Endothelial cell of umbilical vein (primary cell): ENCODE results near the gene AATF. TPM values are rescaled to one million over a fixed set of nuclear protein-coding genes. Genes with fewer than 3 reads are reported as not detected.

Experiments used
- BruUV-seq: library from RNA; stranded (reverse); fragments of 400-500 nt; replicated peaks from 2 replicates; lab custom pipeline; 2021; lab: Mats Ljungman, UMichigan
- CTCF ChIA-PET: fragments of 300-600, 350-600 bp; sonication (Branson Sonifier 250); formaldehyde crosslinking; loops from one replicate; lab custom pipeline; 2021; ENCODE audit warnings: antibody characterized with exemption, inconsistent platforms; lab: Charles Lee
- POLR2A ChIA-PET: fragments of 300-600, 350-600 bp; sonication (Branson Sonifier 250); formaldehyde crosslinking; loops from one replicate; lab custom pipeline; 2021; ENCODE audit warnings: antibody characterized with exemption, inconsistent platforms; lab: Charles Lee
- DNase-seq: peaks from one replicate; pipeline ENCODE4 v3.0.0-alpha.2; 2011; ENCODE audit warnings: low read depth, low spot score
- FAIRE-seq: peaks from 2 replicates; lab custom pipeline; 2011; peaks lifted over from hg19 to GRCh38; lab: Jason Lieb, UNC
- H2AFZ ChIP-seq: 2 replicates; pipeline ENCODE4 v1.6.0; 2012; ENCODE audit warnings: low read depth, low read length, control low read depth, inconsistent platforms
- H3K27ac ChIP-seq: 2 replicates; pipeline ENCODE4 v1.5.1; 2011; ENCODE audit warnings: low read depth, mild to moderate bottlenecking, control low read depth, low read length, moderate library complexity; ENCODE audit not compliant: insufficient read depth
- H3K27me3 ChIP-seq, 2 experiments: 2 replicates each; pipeline versions ENCODE4 v1.6.0 to v1.6.1; 2011; ENCODE audit warnings: low read length in 2 of 2, mixed read lengths in 1 of 2; ENCODE audit not compliant: control insufficient read depth in 2 of 2, insufficient read depth in 2 of 2
- H3K36me3 ChIP-seq, 2 experiments: 2 replicates in 1 of 2; 3 replicates in 1 of 2; pipeline ENCODE4 v1.5.1; 2011; ENCODE audit warnings: low read length in 2 of 2, mild to moderate bottlenecking in 1 of 2, moderate library complexity in 1 of 2; ENCODE audit not compliant: control insufficient read depth in 2 of 2, insufficient read depth in 2 of 2; ENCODE audit errors: extremely low read depth in 1 of 2
- H3K4me1 ChIP-seq: 3 replicates; pipeline ENCODE4 v1.5.1; 2011; ENCODE audit warnings: mild to moderate bottlenecking, low read length; ENCODE audit not compliant: control insufficient read depth, insufficient read depth; ENCODE audit errors: extremely low read depth
- H3K4me2 ChIP-seq: 2 replicates; pipeline ENCODE4 v1.6.1; 2011; ENCODE audit warnings: low read length, control low read depth, mixed read lengths; ENCODE audit not compliant: insufficient read depth
- H3K4me3 ChIP-seq, 3 experiments: fragments of 200-600 bp in 1 of 3; sonication (generic), shearing (Covaris generic) in 1 of 3; replicated peaks in 1 of 3; 2 replicates each; pipeline ENCODE4 v1.5.1; 2011 to 2016; ENCODE audit warnings: control low read depth in 3 of 3, low read length in 3 of 3, mild to moderate bottlenecking in 2 of 3, inconsistent platforms in 1 of 3, low read depth in 1 of 3, moderate library complexity in 1 of 3; ENCODE audit not compliant: insufficient read depth in 1 of 3
- H3K79me2 ChIP-seq: 2 replicates; pipeline ENCODE4 v1.6.0; 2012; ENCODE audit warnings: low read length, inconsistent platforms; ENCODE audit not compliant: control insufficient read depth, insufficient read depth
- H3K9ac ChIP-seq: replicated peaks from 2 replicates; pipeline ENCODE3; 2011; ENCODE audit warnings: low read length, control low read depth; ENCODE audit not compliant: insufficient read depth; ENCODE audit errors: extremely low read depth
- H3K9me1 ChIP-seq: replicated peaks from 3 replicates; pipeline ENCODE4 v1.6.0; 2011; ENCODE audit warnings: mild to moderate bottlenecking, low read length; ENCODE audit not compliant: control insufficient read depth, insufficient read depth; ENCODE audit errors: extremely low read depth
- H3K9me3 ChIP-seq: replicated peaks from 2 replicates; pipeline ENCODE4 v1.5.1; 2012; ENCODE audit warnings: low read length, inconsistent platforms; ENCODE audit not compliant: control insufficient read depth, insufficient read depth
- H4K20me1 ChIP-seq: replicated peaks from 2 replicates; pipeline ENCODE3; 2011; ENCODE audit warnings: mild to moderate bottlenecking, low read length; ENCODE audit not compliant: control insufficient read depth, insufficient read depth; ENCODE audit errors: extremely low read depth
- CTCF ChIP-seq, 2 donors: IDR thresholded peaks; 1 replicate in 1 of 2; 2 replicates in 1 of 2; pipeline ENCODE4 v1.5.1; 2011; ENCODE audit warnings: low read length in 2 of 2, mild to moderate bottlenecking in 2 of 2, moderate library complexity in 2 of 2, control low read depth in 1 of 2, inconsistent platforms in 1 of 2, low read depth in 1 of 2; ENCODE audit not compliant: insufficient read depth in 1 of 2; ENCODE audit errors: extremely low read depth in 1 of 2
- EZH2 ChIP-seq: IDR thresholded peaks from 2 replicates; pipeline ENCODE4 v1.6.1; 2012; ENCODE audit warnings: borderline replicate concordance, low read depth, mild to moderate bottlenecking, moderate library complexity, low read length, inconsistent platforms; ENCODE audit not compliant: severe bottlenecking
- FOS ChIP-seq: IDR thresholded peaks from 2 replicates; pipeline ENCODE4 v1.6.1; 2011; ENCODE audit warnings: mild to moderate bottlenecking, low read length, moderate library complexity, borderline replicate concordance; ENCODE audit not compliant: insufficient read depth
- GATA2 ChIP-seq: IDR thresholded peaks from 2 replicates; pipeline ENCODE4 v1.7.0; 2011; ENCODE audit warnings: low read depth, mild to moderate bottlenecking, moderate library complexity, mixed read lengths, low read length; ENCODE audit not compliant: insufficient read length, insufficient read depth
- JUN ChIP-seq: IDR thresholded peaks from 2 replicates; pipeline ENCODE4 v1.6.1; 2011; ENCODE audit warnings: borderline replicate concordance, low read depth; ENCODE audit not compliant: insufficient read length, insufficient read depth
- MAX ChIP-seq: IDR thresholded peaks from 2 replicates; pipeline ENCODE4 v1.6.1; 2011; ENCODE audit not compliant: insufficient read depth, insufficient read length
- MYC ChIP-seq: IDR thresholded peaks from one replicate; pipeline ENCODE4 v1.6.1; 2011; ENCODE audit warnings: mild to moderate bottlenecking, low read depth, low read length
- POLR2A ChIP-seq: IDR thresholded peaks from 2 replicates; pipeline ENCODE4 v1.6.1; 2012; ENCODE audit warnings: low read depth, mild to moderate bottlenecking, control low read depth, low read length
- POLR2AphosphoS5 ChIP-seq: IDR thresholded peaks from 2 replicates; pipeline ENCODE4 v1.6.1; 2012; ENCODE audit warnings: low read depth, mild to moderate bottlenecking, control low read depth, low read length, moderate library complexity; ENCODE audit not compliant: insufficient read depth
- dilution Hi-C: fragments of 300-500 bp; cut with MboI; formaldehyde crosslinking; loops from one replicate; pipeline ENCODE4 v1.15.0; 2019; ENCODE audit warnings: low sequenced_read_pairs; ENCODE audit not compliant: extremely low pct_ligation_motif_present
- intact Hi-C: fragments of 100-400 bp; cut with micrococcal nuclease; formaldehyde crosslinking; loops from one replicate; pipeline ENCODE4 v1.10.0; 2022
- polyA plus RNA-seq, 4 experiments: library from polyadenylated mRNA; depleted of rRNA in 3 of 4; stranded (reverse) in 3 of 4; unstranded in 1 of 4; fragments of >200 nt; gene quantifications; 2 replicates each; pipeline versions ENCODE4 v1.2.1 to v1.2.3, GENCODE V29; 2011 to 2012; ENCODE audit warnings: missing spikeins in 1 of 4
- total RNA-seq: library from RNA; stranded (reverse); gene quantifications from 2 replicates; pipeline ENCODE4 v1.2.3, GENCODE V29; 2021

The AATF gene
- total and polyA plus RNA-seq, 2 donors (not counting 3 experiments of a cell fraction or from before 2014, with no cell fraction given), result 15.7 to 47.2 TPM

DNA sequence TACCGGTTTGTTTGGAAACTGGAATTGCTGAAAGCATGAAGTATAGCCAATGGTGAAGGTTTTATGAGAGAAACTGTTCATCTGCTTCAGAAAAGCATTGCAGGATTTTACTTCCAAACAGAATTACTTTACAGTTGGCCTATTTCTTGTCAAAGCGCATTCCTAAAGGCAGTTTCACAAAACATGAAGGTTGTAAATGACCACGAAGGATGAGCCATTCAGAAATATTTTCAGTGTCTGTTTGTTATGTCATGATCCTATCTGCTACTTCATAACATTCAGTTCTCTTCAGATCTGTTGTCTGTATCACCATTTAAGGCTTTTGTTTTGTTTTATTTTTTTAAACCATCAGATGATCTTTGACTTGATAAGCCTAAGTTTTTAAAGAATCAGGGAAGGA is 45.7 kb downstream of the AATF start:
- dilution Hi-C loops (no loop called here), intact Hi-C loops (no loop called here)
- CTCF ChIA-PET, result interaction anchor here (0.9 to 1.6 kb wide), 4 partner anchors 8 to 367 kb away, joined by 3 to 8 read pairs (median 4); no protein-coding TSS in a partner anchor
- no peak overlapping the region for H3K4me2 ChIP-seq
- H2AFZ ChIP-seq, result no peak overlapping the region
- no peaks in the 10 kb centered on the region for H3K27me3 ChIP-seq
- H3K9me3 ChIP-seq, result no peaks in the 10 kb centered on the region
- no peak overlapping the region for H3K4me3 ChIP-seq
- H3K4me1 ChIP-seq, result no peaks in the 10 kb centered on the region
- no peaks in the 10 kb centered on the region for H3K9me1 ChIP-seq
- FAIRE-seq (no peak), DNase-seq (no peak)
- POLR2A ChIA-PET, result no interaction called here
- BruUV-seq, result no TSS peak
- no peaks in the 10 kb centered on the region for H4K20me1 ChIP-seq
- peaks cover 6 to 13% of the 10 kb centered on the region in 2 experiments for H3K36me3 ChIP-seq
- TF ChIP-seq GATA2, result no peak
- H3K27ac ChIP-seq, result no peak overlapping the region
- H3K9ac ChIP-seq, result no peak overlapping the region
- no peaks in the 10 kb centered on the region for H3K79me2 ChIP-seq

DNA sequence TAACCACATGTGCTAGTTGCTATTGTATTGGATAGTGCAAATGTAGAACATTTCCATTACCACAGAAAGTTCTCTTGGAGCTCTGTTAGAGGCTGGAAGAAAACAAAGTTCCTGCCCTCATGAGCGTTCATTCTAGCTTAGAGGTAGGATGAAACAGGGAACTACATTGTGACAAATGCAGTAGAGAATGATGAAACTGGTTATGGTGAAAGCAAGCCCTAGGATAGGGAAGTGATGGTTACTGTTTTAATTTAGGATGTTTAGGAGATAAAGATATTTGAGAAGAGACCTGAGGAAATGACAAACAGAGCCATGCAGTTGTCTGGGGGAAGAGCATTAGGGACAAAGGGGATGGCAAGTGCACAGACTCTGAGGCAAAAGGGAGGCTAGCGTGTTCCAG is 50.7 kb downstream of the AATF start:
- CTCF ChIA-PET, result no interaction called here
- FAIRE-seq, result no peak
- POLR2A ChIA-PET, result no interaction called here
- Histone ChIP-seq H3K9ac (no peak overlapping the region), H3K36me3 (peaks cover 0 to 7% of the 10 kb centered on the region in 2 experiments), H3K4me3 (no peak overlapping the region), H3K9me3 (no peaks in the 10 kb centered on the region), H3K4me1 (no peaks in the 10 kb centered on the region), H3K4me2 (no peak overlapping the region), H3K27ac (no peak overlapping the region), H3K79me2 (no peaks in the 10 kb centered on the region), H3K9me1 (no peaks in the 10 kb centered on the region), H3K27me3 (no peaks in the 10 kb centered on the region), H4K20me1 (no peaks in the 10 kb centered on the region), H2AFZ (no peak overlapping the region)
- no peak for TF ChIP-seq FOS
- TF ChIP-seq EZH2, result no peak
- no peak for TF ChIP-seq GATA2
- TF ChIP-seq JUN, result no peak
- no peak for TF ChIP-seq POLR2AphosphoS5
- TF ChIP-seq POLR2A, result no peak
- no peak for TF ChIP-seq MAX
- TF ChIP-seq MYC, result no peak
- TF ChIP-seq CTCF (IDR thresholded peaks at IDR 0.05; ENCODE audit: extremely low read depth in 1 of 2, insufficient read depth in 1 of 2, low read depth in 1 of 2, low read length in 2 of 2), result no peak
- DNase-seq, result no peak
- BruUV-seq, result no TSS peak
- dilution Hi-C loops, result no loop called here
- intact Hi-C loops, result no loop called here
